Epithelial cell of prostate (primary cell): ENCODE results near the gene NBPF11.
"Not testable (repeated sequence)": the region's sequence is repeated elsewhere in the genome, so short reads cannot be mapped to it uniquely, and the experiment has no call there.

Experiments
- DNase-seq: peaks from one replicate; pipeline ENCODE4 v3.0.0-alpha.2; 2011; ENCODE audit warnings: low read depth, low spot score
- H3K27ac ChIP-seq: fragments of 450-650 bp; 2 replicates; pipeline ENCODE4 v1.5.1; 2017; ENCODE audit warnings: mild to moderate bottlenecking

NBPF11 gene

DNA sequence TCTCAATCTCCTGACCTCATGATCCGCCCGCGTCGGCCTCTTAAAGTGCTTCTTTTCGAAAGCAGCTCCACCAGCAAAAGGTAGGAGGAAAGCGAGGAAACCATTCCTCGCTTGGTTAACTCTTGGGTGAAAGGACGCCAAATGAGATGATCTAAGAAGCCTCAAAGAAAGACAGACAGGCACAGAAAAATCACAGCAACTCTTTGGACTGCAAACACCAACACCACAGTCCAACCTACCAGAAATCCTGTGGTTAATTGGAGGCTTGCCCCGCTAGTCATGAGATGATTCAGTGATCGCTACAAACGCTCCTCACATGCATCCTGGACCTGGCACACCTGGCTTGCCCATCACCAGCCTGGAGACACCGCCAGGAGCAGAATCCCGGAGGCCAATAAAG lies 1.1 kb downstream of the NBPF11 start:
- H3K27ac ChIP-seq, DNase-seq: not testable (repeated sequence)

DNA sequence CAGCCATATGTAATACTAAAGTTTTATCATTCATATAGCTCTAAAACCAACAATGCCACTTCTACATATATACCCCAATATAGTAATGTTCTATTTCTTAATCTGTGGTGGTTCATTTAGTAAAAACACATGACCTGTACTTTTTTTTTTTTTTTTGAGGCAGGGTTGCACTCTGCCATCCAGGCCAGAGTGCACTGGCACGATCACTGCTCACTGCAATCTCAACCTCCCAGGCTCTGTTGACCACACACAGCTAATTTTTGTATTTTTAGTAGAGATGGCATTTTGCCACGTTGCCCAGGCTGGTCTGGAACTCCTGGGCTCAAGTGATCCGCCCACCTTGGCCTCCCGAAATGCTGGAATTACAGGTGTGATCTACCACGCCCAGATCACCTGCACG lies 2.1 kb downstream of the NBPF11 start:
- H3K27ac ChIP-seq, DNase-seq: not testable (repeated sequence)

DNA sequence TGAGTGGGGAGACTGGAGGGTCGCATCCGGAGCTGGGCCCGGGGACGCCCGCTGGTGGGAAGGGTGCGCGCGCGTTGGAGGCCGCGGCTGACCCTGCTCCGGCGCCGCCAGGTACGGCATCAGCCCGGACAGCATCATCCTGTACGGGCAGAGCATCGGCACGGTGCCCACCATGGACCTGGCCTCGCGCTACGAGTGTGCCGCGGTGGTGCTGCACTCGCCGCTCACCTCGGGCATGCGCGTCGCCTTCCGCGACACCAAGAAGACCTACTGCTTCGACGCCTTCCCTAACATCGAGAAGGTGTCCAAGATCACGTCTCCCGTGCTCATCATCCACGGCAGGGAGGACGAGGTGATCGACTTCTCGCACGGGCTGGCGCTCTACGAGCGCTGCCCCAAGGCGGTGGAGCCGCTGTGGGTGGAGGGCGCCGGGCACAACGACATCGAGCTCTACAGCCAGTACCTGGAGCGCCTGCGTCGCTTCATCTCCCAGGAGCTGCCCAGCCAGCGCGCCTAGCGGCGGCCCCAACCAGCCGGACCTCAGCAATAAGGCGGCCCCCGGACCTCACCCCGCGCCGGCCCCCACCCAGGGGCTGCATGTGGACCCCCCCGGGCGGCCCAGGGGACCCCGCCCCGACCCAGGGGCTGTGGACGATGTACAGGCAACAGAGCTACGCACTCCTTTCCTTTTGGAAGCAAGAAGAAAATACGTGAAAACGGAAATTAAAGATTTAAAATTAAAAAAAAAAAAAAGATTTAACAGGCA lies 2.8 kb downstream of the NBPF11 start:
- DNase-seq, H3K27ac ChIP-seq: not testable (repeated sequence)

DNA sequence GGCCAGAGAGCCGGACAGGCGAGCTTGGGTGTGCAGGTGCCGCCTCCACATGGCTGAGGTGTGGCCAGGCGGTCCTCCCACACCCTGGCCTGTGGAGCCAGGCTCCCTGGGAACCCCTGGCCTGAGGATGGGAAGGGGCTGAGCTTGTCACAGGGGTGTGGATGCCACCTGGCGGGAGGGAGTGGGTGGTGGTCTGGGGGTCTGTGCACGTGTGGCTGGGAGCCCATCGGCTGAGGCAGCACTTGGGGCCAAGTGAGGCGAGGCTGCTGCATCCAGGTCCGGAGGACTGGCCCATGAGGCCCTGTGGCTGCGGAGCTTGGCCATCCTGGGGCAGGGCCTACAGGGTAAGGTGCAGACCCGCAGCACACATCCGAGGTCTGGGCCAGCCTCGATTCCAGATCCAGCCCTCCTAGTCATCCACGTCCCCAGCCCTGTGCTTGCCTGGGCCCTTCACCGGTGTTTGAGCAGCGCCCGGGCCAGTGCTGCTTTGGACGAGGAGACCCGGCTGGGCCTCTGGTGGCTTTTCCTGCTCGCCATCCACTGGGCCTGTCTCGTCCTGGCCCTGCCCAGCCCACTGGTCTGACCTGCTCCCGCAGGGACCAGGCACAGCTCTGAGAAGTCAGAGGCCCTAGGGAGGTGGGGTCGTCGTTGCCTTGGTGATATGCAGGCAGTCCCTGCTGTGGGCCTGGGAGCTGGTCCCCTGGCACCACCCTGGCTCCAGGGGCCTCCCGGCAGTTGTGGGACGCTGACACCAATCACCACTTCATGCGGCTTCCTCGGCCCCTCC lies 4.8 kb downstream of the NBPF11 start:
- DNase-seq = not testable (repeated sequence)

DNA sequence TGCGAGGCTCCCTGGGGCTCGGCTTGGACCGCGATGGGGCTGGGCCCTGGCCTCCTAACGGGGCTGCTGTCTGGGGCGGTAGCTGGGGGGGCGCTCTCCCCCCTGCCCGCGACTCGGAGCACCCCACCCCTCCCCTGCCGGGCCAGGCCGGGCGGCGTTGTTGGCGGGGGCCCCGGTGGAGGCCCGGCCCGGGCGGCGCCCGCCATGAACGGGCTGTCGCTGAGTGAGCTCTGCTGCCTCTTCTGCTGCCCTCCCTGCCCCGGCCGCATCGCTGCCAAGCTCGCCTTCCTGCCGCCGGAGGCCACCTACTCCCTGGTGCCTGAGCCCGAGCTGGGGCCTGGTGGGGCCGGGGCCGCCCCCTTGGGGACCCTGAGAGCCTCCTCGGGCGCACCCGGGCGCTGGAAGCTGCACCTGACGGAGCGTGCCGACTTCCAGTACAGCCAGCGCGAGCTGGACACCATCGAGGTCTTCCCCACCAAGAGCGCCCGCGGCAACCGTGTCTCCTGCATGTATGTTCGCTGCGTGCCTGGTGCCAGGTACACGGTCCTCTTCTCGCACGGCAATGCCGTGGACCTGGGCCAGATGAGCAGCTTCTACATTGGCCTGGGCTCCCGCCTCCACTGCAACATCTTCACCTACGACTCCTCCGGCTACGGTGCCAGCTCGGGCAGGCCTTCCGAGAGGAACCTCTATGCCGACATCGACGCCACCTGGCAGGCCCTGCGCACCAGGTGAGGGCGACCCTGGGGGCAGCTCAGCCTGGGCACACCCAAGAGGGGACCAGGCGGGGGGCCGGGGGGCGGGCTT lies 5.7 kb downstream of the NBPF11 start:
- not testable (repeated sequence) for H3K27ac ChIP-seq

More for the DNA sequence above, 4.8 kb downstream of the NBPF11 start:
- H3K27ac ChIP-seq = not testable (repeated sequence)

DNA sequence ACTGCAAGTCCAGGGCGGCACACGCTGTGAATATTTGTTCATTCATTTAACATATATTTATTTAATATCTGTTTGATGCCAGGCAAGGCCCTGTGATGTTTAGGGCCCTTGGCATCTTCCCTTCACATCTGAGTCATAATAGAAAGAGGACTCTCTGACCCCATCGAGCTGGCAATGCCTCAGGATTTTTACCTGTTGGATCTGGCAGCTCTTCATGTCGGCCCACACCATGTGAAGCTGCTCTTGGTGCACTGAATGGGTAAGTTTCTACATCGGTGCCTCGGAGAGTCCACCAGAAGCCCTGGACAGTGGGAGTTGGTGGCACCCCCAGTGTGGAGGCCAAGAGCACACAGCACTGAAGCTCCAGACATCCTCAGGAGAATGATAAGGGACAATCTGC lies 8.9 kb downstream of the NBPF11 start:
- DNase-seq, H3K27ac ChIP-seq: not testable (repeated sequence)

More for the DNA sequence above, 5.7 kb downstream of the NBPF11 start:
- not testable (repeated sequence) for DNase-seq

DNA sequence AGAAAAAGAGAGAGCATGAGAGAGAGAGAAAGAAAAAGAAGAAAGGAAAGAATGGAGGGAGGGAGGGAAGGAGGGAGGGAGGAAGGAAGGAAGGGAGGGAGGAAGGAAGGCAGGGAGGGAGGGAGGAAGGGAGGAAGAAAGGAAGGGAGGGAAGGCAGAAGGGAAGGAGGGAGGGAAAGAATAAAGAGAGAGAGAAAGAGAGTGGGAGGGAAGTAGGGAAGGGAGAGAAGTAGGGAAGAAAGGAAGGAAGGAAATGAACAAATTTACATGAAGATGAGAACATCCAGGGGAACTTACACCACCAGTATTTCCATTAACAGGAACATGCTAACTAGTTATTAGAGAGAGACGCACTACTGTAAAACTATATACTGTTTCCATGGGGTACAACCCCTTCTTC lies 10.1 kb downstream of the NBPF11 start:
- DNase-seq, H3K27ac ChIP-seq: not testable (repeated sequence)

DNA sequence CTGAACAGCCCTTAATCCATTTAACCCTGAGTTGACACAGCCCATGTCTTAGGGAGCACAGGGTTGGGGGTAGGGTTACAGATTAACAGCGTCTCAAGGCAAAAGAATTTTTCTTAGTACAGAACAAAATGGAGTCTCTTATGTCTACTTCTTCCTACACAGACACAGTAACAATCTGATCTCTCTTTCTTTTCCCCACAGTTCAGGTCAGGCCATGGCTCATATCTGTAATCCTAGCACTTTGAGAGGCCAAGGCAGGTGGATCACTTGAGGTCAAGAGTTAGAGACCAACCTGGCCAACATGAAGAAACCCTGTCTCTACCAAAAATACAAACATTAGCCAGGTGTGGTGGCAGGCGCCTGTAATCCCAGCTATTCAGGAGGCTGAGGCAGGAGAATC lies 13.5 kb downstream of the NBPF11 start:
- not testable (repeated sequence) for DNase-seq

DNA sequence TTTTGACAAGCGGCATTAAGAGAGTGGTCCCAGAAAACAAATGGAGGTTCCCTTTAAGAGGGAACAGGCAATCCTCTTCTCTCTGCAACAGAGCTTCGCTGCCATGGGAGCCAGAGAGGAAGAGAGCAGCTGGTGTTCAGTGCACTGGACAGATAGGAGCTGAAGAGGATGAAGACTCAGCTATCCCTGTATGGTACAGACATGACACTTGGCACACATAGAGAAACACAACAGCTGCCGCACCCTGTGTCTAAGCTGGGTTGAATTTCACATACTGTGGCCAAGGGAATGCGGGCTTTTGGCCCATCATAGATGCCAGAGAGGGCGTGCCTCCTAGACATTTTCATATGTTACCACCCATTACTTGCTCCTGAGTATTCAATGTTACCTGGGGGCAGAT lies 29.7 kb downstream of the NBPF11 start:
- not testable (repeated sequence) for DNase-seq, H3K27ac ChIP-seq

More for the DNA sequence above, 13.5 kb downstream of the NBPF11 start:
- H3K27ac ChIP-seq = not testable (repeated sequence)

DNA sequence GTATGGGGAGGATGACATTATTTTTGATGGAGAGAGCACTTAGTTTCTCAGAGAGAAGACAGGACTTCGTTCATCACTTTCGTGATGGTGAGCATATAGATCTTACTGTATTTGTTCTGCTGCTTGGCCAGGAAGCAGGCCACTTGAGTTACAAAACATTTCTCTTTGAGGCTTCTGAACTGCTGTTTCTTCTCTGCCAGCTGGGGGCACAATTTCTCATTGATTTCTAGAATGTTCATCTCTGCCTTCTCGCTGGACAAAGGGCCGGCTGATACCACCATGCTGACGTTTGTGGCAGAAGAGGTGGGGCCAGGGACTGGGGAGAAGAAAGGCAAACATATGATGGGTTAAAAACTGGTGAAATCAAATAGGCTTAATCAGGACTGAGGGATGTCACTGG lies 31.7 kb downstream of the NBPF11 start:
- DNase-seq = not testable (repeated sequence)

DNA sequence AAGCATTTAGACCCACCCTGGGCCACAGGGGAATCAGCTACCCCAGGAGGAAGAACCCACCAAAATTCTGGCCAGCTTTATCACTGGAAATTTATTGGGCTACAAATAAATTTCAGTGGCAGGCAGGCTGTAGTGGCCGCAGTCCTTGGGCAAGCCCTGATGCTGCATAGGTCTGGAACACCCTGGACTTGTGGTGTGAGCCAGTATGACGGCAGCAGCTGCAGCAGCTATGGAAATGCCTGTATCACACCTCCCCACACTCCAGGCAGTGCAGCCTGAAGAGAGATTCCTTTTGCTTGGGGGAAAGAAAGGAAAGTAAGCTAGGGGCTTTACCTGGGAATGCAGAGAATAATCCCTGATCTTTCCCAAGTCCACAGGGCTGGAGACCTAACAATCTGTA lies 56.3 kb downstream of the NBPF11 start:
- DNase-seq, H3K27ac ChIP-seq: not testable (repeated sequence)

More for the DNA sequence above, 31.7 kb downstream of the NBPF11 start:
- H3K27ac ChIP-seq = not testable (repeated sequence)

DNA sequence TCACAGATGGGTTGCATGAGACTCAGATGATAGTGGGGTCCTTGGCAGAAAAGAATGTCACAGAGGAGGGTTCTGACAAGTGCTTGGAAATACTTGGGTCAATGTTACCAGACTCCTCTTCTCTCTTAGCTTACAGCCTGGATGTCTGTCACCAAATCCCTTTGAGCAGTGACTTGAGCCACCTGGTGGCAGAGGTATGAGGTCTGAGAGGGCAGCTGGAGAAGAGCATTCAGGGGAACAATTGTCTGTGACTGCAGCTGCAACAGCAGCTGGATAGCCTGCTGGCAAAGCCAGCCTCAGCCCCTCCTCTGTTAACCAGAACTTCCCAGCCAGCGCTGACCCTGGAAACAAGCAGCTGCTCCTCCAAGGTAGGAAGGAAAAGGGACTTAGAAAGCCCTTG lies 65.9 kb downstream of the NBPF11 start:
- not testable (repeated sequence) for H3K27ac ChIP-seq, DNase-seq

DNA sequence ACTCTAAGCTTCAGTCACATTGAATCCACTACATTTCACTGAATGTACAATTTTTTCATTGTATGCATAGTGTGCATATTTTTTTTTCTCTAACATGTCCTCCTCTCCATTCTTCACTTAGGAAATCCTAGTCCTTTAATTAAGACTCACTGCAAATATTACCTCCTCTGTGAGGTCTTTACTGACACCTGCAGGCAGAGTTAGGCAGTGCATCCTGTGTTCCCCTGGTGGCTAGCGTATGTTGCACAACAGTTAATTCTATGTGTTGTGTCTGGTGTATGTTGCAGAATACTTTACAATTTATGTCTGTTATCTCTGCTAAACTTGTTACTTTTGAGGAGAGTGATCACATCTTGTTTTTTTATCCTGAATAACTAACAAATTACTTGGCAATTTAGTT lies 70.9 kb downstream of the NBPF11 start:
- not testable (repeated sequence) for DNase-seq, H3K27ac ChIP-seq

DNA sequence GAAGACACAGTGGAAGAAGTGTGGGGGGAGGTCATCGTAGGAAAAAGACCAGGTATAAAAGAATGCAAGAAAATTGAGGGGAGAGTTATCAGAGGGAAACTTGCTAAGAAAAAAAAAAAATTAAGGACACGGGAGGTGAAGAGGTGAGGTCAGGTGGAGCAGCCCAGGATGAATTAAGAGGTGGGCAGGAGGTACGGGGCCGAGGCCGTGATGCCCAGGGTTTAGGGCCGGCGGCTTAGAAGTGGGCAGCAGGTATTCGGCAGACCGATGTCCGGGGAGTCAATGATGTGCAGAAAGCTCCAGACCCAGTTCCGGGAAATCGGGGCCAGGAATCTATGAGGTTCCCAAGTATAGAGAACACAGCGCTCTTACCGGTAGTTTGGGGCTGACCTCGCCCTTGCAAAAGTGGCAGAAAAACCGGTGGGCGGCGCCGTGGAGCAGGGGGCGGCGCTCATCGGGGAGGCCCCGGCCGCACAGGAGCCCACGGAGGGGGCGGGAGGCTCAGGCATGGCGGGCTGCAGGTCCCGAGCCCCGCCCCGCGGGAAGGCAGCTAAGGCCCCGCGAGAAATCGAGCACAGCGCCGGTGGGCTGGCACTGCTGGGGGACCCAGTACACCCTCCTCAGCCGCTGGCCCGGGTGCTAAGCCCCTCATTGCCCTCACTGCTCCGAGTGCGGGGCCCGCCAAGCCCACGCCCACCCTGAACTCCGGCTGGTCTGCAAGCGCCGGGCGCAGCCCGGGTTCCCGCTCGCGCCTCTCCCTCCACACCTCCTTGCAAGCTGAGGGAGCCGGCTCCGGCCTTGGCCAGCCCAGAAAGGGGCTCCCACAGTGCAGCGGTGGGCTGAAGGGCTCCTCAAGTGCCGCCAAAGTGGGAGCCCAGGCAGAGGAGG lies 73.2 kb downstream of the NBPF11 start:
- H3K27ac ChIP-seq, DNase-seq: not testable (repeated sequence)

DNA sequence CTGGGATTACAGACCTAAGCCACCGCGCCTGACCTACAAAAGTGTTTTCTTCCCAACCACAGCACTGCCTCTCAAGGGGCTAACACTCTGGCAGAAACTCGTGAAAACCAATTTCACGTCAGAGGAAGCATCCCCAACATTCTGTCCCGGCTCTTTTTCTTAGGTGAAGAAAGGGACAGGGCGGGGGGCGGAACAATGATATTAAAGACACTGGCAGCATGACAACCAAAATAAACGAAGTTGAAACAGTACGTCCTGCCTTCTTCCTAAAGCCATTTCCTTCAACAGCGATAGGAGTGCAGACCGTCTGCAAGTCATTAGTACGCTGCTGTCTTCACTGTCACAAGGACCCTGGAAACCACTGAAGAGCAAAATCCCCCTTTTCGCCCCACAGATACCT lies 74.0 kb downstream of the NBPF11 start:
- not testable (repeated sequence) for H3K27ac ChIP-seq, DNase-seq

DNA sequence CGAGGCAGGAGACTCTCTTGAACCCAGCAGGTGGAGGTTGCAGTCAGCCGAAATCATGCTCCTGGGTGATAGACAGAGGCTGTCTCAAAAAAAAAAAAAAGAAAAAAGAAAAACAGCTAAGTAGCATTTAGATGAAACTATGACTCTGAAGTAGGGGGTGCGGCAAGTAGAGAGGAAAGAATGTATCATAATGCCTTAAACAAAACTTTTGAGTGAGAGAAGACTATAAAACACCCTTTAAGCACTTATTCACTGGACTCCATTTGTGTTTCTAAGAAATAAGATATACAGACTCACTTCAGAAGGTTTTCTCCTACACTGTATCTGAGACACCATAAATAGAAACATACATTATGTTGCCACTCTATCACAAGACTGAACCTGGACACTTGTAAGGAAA lies 74.6 kb downstream of the NBPF11 start:
- not testable (repeated sequence) for DNase-seq, H3K27ac ChIP-seq

DNA sequence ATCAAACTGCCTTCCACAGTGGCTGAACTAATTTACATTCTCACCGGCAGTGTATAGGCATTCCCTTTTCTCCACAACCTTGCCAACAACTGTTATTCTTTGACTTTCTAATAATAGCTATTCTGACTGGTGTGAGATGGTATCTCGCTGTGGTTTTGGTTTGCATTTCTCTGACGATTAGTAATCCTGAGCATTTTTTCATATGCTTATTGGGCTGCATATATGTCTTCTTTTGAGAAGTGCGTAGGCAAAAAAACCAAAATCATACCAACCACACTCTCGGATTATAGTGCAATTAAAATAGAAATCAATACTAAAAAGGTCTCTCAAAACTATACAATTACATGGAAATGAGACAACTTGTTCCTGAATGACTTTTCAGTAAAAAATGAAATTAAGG lies 78.7 kb downstream of the NBPF11 start:
- not testable (repeated sequence) for DNase-seq, H3K27ac ChIP-seq

DNA sequence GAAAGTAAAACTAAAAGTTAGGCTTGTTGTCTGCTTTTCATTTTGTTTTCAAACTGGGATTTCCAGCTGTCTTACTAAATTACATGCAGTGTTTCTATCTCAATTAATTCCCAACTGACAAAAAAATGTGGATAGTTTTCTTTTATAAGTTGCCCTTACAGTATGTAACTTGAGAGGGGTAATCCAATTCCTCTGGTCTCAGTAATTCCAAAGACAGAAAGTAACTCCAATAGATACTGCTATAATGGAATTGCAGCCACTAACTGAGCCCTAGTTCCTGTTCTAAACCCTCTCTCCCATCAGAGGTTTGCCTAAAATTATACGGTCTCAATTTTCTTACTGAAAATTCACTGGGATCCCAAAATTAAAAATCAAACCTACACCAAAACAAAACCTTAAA lies 83.5 kb downstream of the NBPF11 start:
- not testable (repeated sequence) for H3K27ac ChIP-seq, DNase-seq

DNA sequence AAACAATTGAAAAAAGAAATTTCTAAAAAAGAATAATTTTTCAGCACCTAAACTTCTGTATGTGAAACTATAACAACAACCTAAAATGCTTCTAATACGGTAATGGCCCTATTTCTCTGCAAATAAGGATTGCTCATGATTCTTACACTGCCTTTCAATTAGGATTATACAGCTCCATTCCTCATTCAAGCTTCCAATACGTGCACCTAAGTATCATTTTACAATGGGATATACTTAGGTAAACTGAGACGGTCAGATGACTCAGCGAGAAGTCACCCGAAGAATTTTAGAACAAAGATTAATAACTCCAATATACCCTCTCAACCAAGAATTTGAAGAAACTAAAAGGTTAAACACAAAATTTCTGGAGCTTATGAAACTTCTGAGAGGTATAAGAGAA lies 83.9 kb downstream of the NBPF11 start:
- DNase-seq, H3K27ac ChIP-seq: not testable (repeated sequence)
